ENCODE results near the gene ALDH1B1. TPM values are rescaled to one million over a fixed set of nuclear protein-coding genes. Genes with fewer than 3 reads are reported as not detected.
A peak's percentile ranks its signal among the peaks of the same experiment; 100 is the strongest.

ALDH1B1 gene
- total and polyA plus RNA-seq, 12 donors, result 4.0 to 30.2 (median 17.2) TPM

DNA sequence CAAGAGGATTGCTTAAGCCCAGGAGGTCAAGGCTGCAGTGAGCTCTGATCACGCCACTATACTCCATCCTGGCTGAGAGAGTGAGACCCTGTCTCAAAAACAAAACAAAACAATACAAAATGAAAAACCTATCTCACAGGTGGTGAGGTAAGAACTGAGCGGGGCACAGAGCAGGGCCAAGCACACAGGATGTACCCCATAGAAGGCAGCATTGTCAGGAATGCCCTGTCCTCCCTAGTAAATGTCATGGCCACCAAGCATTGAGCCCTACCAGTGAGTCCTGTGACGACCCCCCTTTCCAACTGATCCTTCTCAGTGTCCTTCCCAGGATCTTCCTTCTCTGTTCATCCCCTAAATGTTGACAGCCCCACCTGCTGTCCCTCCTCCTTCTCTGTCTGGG lies 44.6 kb upstream of the ALDH1B1 start:
- intact Hi-C loops (cut with DNase I), result loop anchor here in 3 of 10 donors (10.0 kb wide), 3 partner anchors 53 to 263 kb away; no protein-coding TSS in a partner anchor
- Histone ChIP-seq H3K27me3 (peaks cover 0 to 22% (median 5%) of the 10 kb centered on the region in 7 donors), H3K4me1 (no peaks in the 10 kb centered on the region), H3K4me3 (no peak overlapping the region), H3K36me3 (no peaks in the 10 kb centered on the region), H3K27ac (no peak overlapping the region), H3K9me3 (no peaks in the 10 kb centered on the region)
- ATAC-seq (no peak), DNase-seq (no peak)
- 83 to 86% methylated on average over 3 of the region's 3 CpGs for WGBS, 2 donors
- peak in 1 of 9 donors; percentile 36 for TF ChIP-seq CTCF (IDR thresholded peaks at IDR 0.05)

GRCh38 chr9:38350529-38350928 lies 42.0 kb upstream of the ALDH1B1 start:
- H3K27me3 ChIP-seq, result peaks cover 0 to 25% (median 8%) of the 10 kb centered on the region in 7 donors
- H3K36me3 ChIP-seq, result no peaks in the 10 kb centered on the region
- H3K4me1 ChIP-seq, result no peaks in the 10 kb centered on the region
- no peak for DNase-seq
- H3K9me3 ChIP-seq, result no peaks in the 10 kb centered on the region
- no peak overlapping the region for H3K4me3 ChIP-seq
- no peak overlapping the region for H3K27ac ChIP-seq
- ATAC-seq, result no peak
- TF ChIP-seq CTCF (IDR thresholded peaks at IDR 0.05), result no peak
- 86 to 90% methylated on average over 2 of the region's 2 CpGs for WGBS, 2 donors
- intact Hi-C loops (cut with DNase I), result loop anchor here in 2 of 10 donors (5.0 to 10.0 kb wide), 3 partner anchors 64 to 616 kb away; no protein-coding TSS in a partner anchor

DNA sequence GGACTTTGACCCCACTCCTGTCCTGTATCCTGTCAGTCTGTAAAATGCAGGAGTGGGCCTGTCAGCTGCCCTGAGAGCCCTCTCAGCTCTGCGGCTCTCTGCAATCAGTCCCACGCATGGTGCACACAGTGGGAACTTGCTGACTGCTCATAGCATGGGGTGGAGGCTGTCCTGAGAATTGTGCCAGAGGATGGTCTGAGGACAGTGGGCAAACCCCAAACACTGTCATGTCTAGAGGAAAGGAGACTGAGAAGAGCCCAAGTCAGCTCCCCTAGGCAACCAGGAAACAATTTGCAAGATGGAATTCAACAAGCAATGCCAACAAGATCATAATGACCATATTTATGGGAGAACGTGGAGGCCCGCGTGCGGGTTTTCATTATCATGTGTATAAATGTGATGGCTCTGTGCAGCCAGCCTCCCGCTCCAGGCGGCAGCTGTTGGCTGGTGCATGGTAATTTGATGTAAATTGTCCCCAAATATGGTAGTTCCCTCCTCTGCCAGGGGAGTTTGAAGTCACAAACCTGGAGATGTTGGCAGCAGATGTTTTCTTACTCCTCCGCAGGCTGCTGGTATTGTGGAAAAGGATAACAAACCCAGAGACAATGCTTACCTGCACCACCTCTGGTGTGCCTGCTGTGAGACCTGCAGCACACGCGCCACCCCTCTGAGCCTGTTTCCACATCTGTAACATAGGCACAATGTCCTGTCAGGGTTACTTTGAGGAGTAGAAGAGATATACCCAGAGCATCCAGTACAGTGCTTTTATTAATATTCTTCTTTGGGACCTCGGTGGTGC lies 39.8 kb upstream of the ALDH1B1 start:
- intact Hi-C loops (cut with DNase I), result loop anchor here in 2 of 10 donors (5.0 to 10.0 kb wide), 3 partner anchors 62 to 618 kb away; no protein-coding TSS in a partner anchor
- DNase-seq (no peak), ATAC-seq (no peak)
- TF ChIP-seq CTCF (IDR thresholded peaks at IDR 0.05), result no peak
- Histone ChIP-seq H3K9me3 (no peaks in the 10 kb centered on the region), H3K4me1 (no peaks in the 10 kb centered on the region), H3K27me3 (peaks cover 0 to 25% (median 5%) of the 10 kb centered on the region in 7 donors), H3K27ac (no peak overlapping the region), H3K4me3 (no peak overlapping the region), H3K36me3 (no peaks in the 10 kb centered on the region)
- 81 to 88% methylated on average over 12 of the region's 12 CpGs for WGBS, 2 donors

DNA sequence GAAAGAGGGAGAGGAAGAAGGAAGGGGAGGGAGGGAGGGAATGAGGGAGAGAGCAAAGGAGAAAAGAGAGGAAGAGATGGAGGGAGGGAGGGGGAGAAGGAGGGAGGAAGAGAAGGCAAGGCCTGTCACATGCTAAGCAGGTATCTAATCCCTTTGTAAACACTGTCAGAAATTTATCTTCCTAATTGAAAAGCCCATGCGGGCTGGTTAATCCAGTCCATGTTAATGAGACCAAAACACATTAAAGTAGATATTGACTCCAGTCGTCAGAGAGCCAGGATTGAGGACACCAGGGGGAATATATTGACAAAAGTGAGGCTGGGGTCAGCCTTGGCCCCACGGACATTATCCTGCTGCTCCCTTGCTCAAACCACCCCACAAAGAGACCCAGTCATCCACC lies 37.4 kb upstream of the ALDH1B1 start:
- Histone ChIP-seq H3K4me3 (no peak overlapping the region), H3K27ac (no peak overlapping the region), H3K9me3 (no peaks in the 10 kb centered on the region), H3K4me1 (no peaks in the 10 kb centered on the region), H3K36me3 (no peaks in the 10 kb centered on the region), H3K27me3 (peaks cover 0 to 25% (median 5%) of the 10 kb centered on the region in 7 donors)
- ATAC-seq (no peak), DNase-seq (no peak)
- intact Hi-C loops (cut with DNase I), result loop anchor here in 2 of 10 donors (10.0 kb wide), 2 partner anchors 60 to 620 kb away; no protein-coding TSS in a partner anchor
- no peak for TF ChIP-seq CTCF (IDR thresholded peaks at IDR 0.05)
- WGBS, 2 donors, result 75 to 78% methylated on average over 3 of the region's 3 CpGs

Data from heart right ventricle (tissue), 16 donors.